ENCODE data around the gene DFFB.

DFFB gene

DNA sequence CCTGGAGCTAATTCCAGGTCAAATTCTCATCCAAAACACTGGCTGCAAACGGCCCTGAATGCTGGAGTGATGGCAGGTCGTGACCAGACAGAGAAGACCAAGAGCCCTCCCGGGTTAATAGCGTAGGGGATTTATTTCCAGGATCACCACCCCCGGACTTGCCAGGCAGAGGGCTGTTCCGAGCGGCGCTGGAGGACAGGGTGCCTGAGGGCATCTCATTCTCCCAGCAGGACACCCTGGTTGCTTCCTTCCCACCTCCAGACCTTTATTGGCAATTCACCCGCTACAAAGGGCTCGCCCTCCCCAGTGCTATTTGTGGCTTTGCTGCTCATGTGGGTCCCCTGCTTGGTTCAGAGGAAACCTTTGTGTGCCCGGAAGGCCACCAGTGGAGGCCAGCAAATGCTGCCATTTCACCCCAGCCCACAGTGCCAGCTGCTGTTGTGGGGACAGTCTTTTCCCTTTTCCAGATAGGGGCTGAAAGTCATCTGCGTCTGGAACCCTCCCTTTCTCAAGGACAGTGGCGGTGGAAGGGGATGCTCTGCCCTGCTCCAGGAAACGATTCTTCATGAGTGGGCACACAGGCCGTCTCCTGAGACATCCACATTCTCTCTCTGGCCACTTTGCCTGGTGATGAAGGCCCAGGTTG is 61.8 kb downstream of the DFFB start:
- no peaks in the 10 kb centered on the region for H3K9me3 ChIP-seq (ENCODE audit: control insufficient read depth in 5 of 5, low read length in 5 of 5)
- peaks cover 12 to 45% (median 39%) of the 10 kb centered on the region in 5 donors for H3K27me3 ChIP-seq (ENCODE audit: control insufficient read depth in 5 of 5, insufficient read depth in 4 of 5, low read length in 5 of 5)
- no peaks in the 10 kb centered on the region for H3K36me3 ChIP-seq (ENCODE audit: control insufficient read depth in 5 of 5, insufficient read depth in 5 of 5, low read length in 5 of 5)
- H3K9ac ChIP-seq (ENCODE audit: low read length in 5 of 5) = no peak overlapping the region
- no peak overlapping the region for H3K27ac ChIP-seq (ENCODE audit: low read depth, low read length)
- H3K4me1 ChIP-seq (ENCODE audit: control insufficient read depth in 5 of 5, insufficient read depth in 5 of 5, low read length in 5 of 5) = no peaks in the 10 kb centered on the region
- no peak overlapping the region for H3K4me3 ChIP-seq (ENCODE audit: low read depth in 1 of 5, low read length in 5 of 5)

DNA sequence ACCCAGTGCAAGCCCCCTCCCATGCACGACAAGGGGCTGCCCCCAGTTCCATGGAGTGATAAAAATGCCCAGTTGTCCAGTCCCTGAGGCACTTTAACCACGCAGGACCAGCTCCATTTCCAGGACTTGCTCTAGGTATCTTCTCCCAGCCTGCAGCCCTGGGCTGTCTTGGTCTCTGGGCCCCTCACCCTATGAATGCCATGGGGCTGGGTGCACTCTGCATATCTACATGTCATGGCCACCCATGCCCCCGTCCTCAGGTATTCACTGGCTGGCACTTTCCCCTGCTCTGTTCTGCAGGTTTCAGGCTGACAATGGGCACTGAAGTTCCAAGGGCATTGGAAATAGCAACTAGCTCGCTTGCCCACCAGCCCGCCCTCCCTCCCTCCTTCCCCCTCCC is 62.4 kb downstream of the DFFB start:
- no peaks in the 10 kb centered on the region for H3K9me3 ChIP-seq (ENCODE audit: control insufficient read depth in 5 of 5, low read length in 5 of 5)
- no peak overlapping the region for H3K27ac ChIP-seq (ENCODE audit: low read depth, low read length)
- H3K9ac ChIP-seq (ENCODE audit: low read length in 5 of 5) = no peak overlapping the region
- H3K27me3 ChIP-seq (ENCODE audit: control insufficient read depth in 5 of 5, insufficient read depth in 4 of 5, low read length in 5 of 5) = peaks cover 12 to 50% (median 44%) of the 10 kb centered on the region in 5 donors
- no peak overlapping the region for H3K4me3 ChIP-seq (ENCODE audit: low read depth in 1 of 5, low read length in 5 of 5)
- no peaks in the 10 kb centered on the region for H3K36me3 ChIP-seq (ENCODE audit: control insufficient read depth in 5 of 5, insufficient read depth in 5 of 5, low read length in 5 of 5)
- H3K4me1 ChIP-seq (ENCODE audit: control insufficient read depth in 5 of 5, insufficient read depth in 5 of 5, low read length in 5 of 5) = no peaks in the 10 kb centered on the region

DNA sequence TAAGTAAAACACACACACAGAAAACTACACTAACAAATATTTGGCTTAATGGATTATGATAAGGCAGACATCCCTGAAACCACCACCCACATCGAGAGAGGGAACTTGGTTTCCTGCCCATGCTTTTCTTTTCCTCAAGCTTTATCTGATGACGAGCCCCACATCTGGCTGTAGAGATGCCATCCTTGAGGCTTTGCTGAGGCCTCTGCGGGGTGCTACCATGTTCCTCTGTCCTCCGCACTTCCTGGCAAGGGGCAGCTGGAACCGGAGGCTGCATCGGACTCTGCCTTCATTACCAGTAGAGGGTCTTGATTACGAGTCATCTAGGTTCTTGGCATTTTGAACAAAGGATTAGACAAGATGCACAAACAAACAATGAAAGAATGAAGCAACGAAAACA is 64.5 kb downstream of the DFFB start:
- H3K36me3 ChIP-seq (ENCODE audit: control insufficient read depth in 5 of 5, insufficient read depth in 5 of 5, low read length in 5 of 5) = no peaks in the 10 kb centered on the region
- no peaks in the 10 kb centered on the region for H3K4me1 ChIP-seq (ENCODE audit: control insufficient read depth in 5 of 5, insufficient read depth in 5 of 5, low read length in 5 of 5)
- H3K9ac ChIP-seq (ENCODE audit: low read length in 5 of 5) = no peak overlapping the region
- peaks cover 18 to 54% (median 43%) of the 10 kb centered on the region in 5 donors for H3K27me3 ChIP-seq (ENCODE audit: control insufficient read depth in 5 of 5, insufficient read depth in 4 of 5, low read length in 5 of 5)
- no peak overlapping the region for H3K27ac ChIP-seq (ENCODE audit: low read depth, low read length)
- H3K4me3 ChIP-seq (ENCODE audit: low read depth in 1 of 5, low read length in 5 of 5) = no peak overlapping the region
- H3K9me3 ChIP-seq (ENCODE audit: control insufficient read depth in 5 of 5, low read length in 5 of 5) = no peaks in the 10 kb centered on the region

DNA sequence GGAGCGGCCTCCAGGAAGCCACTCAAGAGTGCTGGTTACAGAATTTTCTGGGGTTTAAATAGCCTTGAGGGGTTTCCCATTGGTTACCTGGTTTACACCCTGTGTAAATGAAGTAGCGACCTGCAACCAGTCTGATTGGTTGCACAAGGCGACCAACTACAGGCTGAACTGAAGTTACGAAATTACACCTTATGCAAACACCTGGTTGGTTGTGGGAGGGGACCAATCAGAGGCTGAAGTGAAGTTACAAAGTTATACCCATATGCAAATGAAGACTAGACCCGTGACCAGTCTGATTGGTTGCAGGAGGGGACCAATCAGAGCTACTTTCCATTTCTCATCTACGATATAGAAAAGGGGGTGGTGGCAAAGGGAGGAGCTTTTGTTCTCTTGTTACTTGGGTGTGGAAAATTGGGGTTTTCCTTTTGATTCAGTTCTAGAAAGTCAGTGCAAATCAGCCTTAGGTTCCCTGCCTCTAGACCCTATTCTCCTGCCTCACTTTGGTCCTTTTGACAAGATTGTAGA is 65.0 kb downstream of the DFFB start:
- Histone ChIP-seq H3K4me1 (ENCODE audit: control insufficient read depth in 5 of 5, insufficient read depth in 5 of 5, low read length in 5 of 5) (no peaks in the 10 kb centered on the region), H3K27ac (ENCODE audit: low read depth, low read length) (no peak overlapping the region), H3K4me3 (ENCODE audit: low read depth in 1 of 5, low read length in 5 of 5) (no peak overlapping the region), H3K9me3 (ENCODE audit: control insufficient read depth in 5 of 5, low read length in 5 of 5) (no peaks in the 10 kb centered on the region), H3K9ac (ENCODE audit: low read length in 5 of 5) (no peak overlapping the region), H3K36me3 (ENCODE audit: control insufficient read depth in 5 of 5, insufficient read depth in 5 of 5, low read length in 5 of 5) (no peaks in the 10 kb centered on the region), H3K27me3 (ENCODE audit: control insufficient read depth in 5 of 5, insufficient read depth in 4 of 5, low read length in 5 of 5) (peaks cover 18 to 54% (median 43%) of the 10 kb centered on the region in 5 donors)

DNA sequence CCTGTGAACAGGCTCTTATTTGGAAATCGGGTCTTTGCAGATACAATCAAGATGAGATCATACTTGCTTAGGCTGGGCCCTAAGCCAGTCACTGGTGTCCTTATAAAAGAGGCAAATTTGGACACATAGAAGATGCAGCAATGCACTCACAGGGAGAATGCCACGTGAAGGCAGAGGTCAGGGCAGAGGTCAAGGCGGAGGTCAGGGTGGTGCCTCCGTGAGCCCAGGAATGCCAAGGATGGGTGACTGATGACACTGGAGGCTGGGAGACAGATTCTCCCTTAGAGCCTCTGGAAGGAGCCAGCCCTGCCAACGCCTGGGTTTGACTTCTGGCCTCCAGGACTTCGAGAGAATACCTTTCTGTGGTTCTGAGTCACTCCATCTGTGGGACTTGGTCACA is 65.6 kb downstream of the DFFB start:
- H3K36me3 ChIP-seq (ENCODE audit: control insufficient read depth in 5 of 5, insufficient read depth in 5 of 5, low read length in 5 of 5) = no peaks in the 10 kb centered on the region
- H3K27ac ChIP-seq (ENCODE audit: low read depth, low read length) = no peak overlapping the region
- no peaks in the 10 kb centered on the region for H3K4me1 ChIP-seq (ENCODE audit: control insufficient read depth in 5 of 5, insufficient read depth in 5 of 5, low read length in 5 of 5)
- no peak overlapping the region for H3K4me3 ChIP-seq (ENCODE audit: low read depth in 1 of 5, low read length in 5 of 5)
- no peak overlapping the region for H3K9ac ChIP-seq (ENCODE audit: low read length in 5 of 5)
- peaks cover 0 to 2% (median 0%) of the 10 kb centered on the region in 5 donors for H3K9me3 ChIP-seq (ENCODE audit: control insufficient read depth in 5 of 5, low read length in 5 of 5)
- peaks cover 18 to 52% (median 43%) of the 10 kb centered on the region in 5 donors for H3K27me3 ChIP-seq (ENCODE audit: control insufficient read depth in 5 of 5, insufficient read depth in 4 of 5, low read length in 5 of 5)

DNA sequence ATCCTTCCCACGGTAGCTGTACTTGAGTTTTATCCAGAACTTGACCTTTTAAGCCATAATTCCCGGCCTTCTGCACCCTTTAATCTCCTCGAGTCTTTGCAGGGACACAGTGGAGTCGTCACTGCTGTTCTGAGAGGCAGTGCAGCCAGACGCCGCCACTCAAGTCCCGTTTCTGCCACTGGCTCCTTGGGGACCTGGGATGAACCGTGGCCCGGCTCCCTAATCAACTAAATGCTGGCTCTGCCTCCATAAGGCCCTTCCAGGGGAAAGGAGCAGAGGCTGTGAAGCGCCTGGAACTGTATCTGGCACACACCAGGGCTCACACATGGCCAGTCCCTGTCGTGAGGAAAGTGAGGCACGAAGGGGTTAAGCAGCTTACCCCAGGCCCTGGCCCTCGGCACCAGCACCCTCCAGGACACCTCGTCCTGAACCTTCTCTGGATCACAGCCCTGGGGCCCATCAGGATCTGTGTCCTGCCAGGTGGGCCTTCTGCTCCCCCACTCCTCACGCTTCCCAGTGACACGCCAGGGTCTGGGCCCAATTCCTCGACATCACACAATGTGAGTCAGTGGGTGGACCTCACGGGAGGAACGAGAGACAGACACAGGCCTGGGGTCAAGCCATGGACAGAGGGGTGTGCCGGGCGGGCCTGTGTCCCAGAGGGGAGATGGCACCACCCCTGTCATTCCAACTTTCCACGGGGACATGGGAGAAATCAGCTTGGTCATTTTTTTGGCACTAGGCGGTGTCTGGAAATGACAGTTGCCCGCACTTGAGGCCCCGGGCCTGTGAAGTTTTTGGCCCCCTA is 66.3 kb downstream of the DFFB start:
- peaks cover 18 to 48% (median 42%) of the 10 kb centered on the region in 5 donors for H3K27me3 ChIP-seq (ENCODE audit: control insufficient read depth in 5 of 5, insufficient read depth in 4 of 5, low read length in 5 of 5)
- H3K36me3 ChIP-seq (ENCODE audit: control insufficient read depth in 5 of 5, insufficient read depth in 5 of 5, low read length in 5 of 5) = no peaks in the 10 kb centered on the region
- H3K9ac ChIP-seq (ENCODE audit: low read length in 5 of 5) = no peak overlapping the region
- H3K27ac ChIP-seq (ENCODE audit: low read depth, low read length) = no peak overlapping the region
- H3K9me3 ChIP-seq (ENCODE audit: control insufficient read depth in 5 of 5, low read length in 5 of 5) = peaks cover 0 to 3% (median 0%) of the 10 kb centered on the region in 5 donors
- H3K4me1 ChIP-seq (ENCODE audit: control insufficient read depth in 5 of 5, insufficient read depth in 5 of 5, low read length in 5 of 5) = no peaks in the 10 kb centered on the region
- H3K4me3 ChIP-seq (ENCODE audit: low read depth in 1 of 5, low read length in 5 of 5) = no peak overlapping the region

DNA sequence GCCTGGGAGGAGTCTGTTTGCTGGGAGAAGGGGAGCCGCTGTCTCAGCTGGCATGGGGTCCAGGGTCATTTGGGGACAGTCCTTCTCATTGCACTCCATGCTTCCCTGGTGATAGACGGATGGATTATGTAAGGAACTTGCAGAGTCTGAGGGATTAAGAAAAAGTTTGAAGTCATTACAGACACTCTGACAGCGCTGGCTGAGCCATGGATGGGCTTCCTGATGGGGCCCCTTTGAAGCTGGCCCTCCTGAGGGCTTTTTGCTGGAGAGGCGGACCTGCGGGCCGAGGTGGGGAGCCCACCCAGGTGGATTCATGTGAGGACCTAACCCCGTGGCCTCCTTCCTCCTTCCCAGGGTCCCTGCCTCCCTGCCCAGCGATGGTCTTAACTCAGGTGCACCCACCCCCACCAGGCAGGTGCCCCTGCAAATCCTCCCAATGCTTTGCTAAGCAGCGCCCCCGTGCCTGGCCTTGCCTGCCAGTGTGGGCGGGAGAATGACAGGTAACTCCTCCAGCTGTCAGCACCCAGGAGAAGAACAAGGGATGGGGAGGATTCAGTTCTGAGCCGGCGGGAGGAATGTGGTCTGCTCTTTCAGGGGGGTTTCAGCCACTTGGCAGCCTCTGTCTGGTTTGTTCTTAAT is 67.0 kb downstream of the DFFB start:
- no peak overlapping the region for H3K4me3 ChIP-seq (ENCODE audit: low read depth in 1 of 5, low read length in 5 of 5)
- H3K9ac ChIP-seq (ENCODE audit: low read length in 5 of 5) = no peak overlapping the region
- H3K4me1 ChIP-seq (ENCODE audit: control insufficient read depth in 5 of 5, insufficient read depth in 5 of 5, low read length in 5 of 5) = no peaks in the 10 kb centered on the region
- H3K9me3 ChIP-seq (ENCODE audit: control insufficient read depth in 5 of 5, low read length in 5 of 5) = peaks cover 0 to 3% (median 0%) of the 10 kb centered on the region in 5 donors
- H3K36me3 ChIP-seq (ENCODE audit: control insufficient read depth in 5 of 5, insufficient read depth in 5 of 5, low read length in 5 of 5) = no peaks in the 10 kb centered on the region
- H3K27ac ChIP-seq (ENCODE audit: low read depth, low read length) = no peak overlapping the region
- H3K27me3 ChIP-seq (ENCODE audit: control insufficient read depth in 5 of 5, insufficient read depth in 4 of 5, low read length in 5 of 5) = peaks cover 13 to 42% (median 35%) of the 10 kb centered on the region in 5 donors

DNA sequence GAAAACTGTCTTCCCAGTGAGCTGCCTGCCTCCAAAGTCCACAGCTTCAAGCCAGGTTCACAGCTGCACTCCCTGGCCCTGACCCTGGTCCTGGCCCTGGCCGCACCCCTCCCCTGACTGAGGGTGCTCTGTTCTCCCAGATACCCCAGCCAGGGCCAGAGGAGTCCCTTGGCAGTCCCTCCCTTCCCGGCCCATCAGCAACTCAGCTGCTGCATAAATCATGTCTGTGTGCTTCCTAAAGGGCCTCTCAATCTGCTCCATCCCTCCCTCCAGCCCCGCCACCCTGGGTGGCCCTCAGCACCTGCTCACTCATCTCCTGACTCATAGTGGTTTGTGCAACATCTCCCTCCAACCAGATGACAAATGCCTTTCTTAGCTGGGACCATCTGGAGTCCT is 67.5 kb downstream of the DFFB start:
- peaks cover 8 to 37% (median 32%) of the 10 kb centered on the region in 5 donors for H3K27me3 ChIP-seq (ENCODE audit: control insufficient read depth in 5 of 5, insufficient read depth in 4 of 5, low read length in 5 of 5)

DNA sequence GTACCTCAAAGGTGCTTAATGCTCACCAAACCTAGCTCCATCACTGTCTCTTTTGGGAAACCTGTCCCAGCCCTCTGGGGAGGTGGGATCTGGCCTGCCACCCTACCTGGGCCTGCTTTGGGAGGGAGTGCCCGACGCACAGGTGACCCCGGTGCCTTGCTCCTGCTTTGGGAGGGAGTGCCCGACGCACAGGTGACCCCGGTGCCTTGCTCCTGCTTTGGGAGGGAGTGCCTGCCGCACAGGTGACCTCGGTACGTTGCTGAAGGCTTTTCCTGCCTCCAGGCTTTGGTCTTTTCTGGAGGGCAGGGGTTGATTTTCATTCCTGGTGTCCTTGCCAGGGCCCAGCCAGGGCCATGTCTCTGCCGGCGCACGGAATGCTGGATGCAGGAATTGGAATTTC is 68.0 kb downstream of the DFFB start:
- Histone ChIP-seq H3K27me3 (ENCODE audit: control insufficient read depth in 5 of 5, insufficient read depth in 4 of 5, low read length in 5 of 5) (peaks cover 8 to 37% (median 32%) of the 10 kb centered on the region in 5 donors), H3K27ac (ENCODE audit: low read depth, low read length) (no peak overlapping the region), H3K36me3 (ENCODE audit: control insufficient read depth in 5 of 5, insufficient read depth in 5 of 5, low read length in 5 of 5) (no peaks in the 10 kb centered on the region), H3K4me3 (ENCODE audit: low read depth in 1 of 5, low read length in 5 of 5) (no peak overlapping the region), H3K4me1 (ENCODE audit: control insufficient read depth in 5 of 5, insufficient read depth in 5 of 5, low read length in 5 of 5) (no peaks in the 10 kb centered on the region), H3K9me3 (ENCODE audit: control insufficient read depth in 5 of 5, low read length in 5 of 5) (peaks cover 0 to 3% (median 0%) of the 10 kb centered on the region in 5 donors), H3K9ac (ENCODE audit: low read length in 5 of 5) (no peak overlapping the region)

More for the DNA sequence above, 67.5 kb downstream of the DFFB start:
- Histone ChIP-seq H3K9me3 (ENCODE audit: control insufficient read depth in 5 of 5, low read length in 5 of 5) (peaks cover 0 to 3% (median 0%) of the 10 kb centered on the region in 5 donors), H3K27ac (ENCODE audit: low read depth, low read length) (no peak overlapping the region), H3K4me3 (ENCODE audit: low read depth in 1 of 5, low read length in 5 of 5) (no peak overlapping the region), H3K4me1 (ENCODE audit: control insufficient read depth in 5 of 5, insufficient read depth in 5 of 5, low read length in 5 of 5) (no peaks in the 10 kb centered on the region), H3K9ac (ENCODE audit: low read length in 5 of 5) (no peak overlapping the region), H3K36me3 (ENCODE audit: control insufficient read depth in 5 of 5, insufficient read depth in 5 of 5, low read length in 5 of 5) (no peaks in the 10 kb centered on the region)

DNA sequence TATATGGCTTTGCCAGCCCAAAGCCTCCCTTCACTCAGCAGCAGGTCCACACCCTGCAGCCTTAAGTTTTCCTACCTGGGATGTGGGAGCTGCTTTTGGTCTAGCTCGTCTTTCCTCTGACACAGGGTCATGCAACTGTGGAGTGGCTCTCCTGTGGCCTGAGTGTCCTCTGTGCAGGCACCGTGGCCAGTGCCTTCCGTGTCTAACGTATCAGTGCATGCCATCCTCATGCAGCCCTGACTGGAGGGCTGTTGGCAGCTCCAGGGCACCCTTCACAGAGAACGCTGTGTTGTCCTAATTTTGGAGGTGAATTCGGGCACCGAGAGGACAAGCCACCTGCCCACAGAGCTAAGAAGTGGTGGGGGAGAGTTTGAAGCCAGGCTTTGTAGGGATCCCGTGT is 68.5 kb downstream of the DFFB start:
- Histone ChIP-seq H3K9me3 (ENCODE audit: control insufficient read depth in 5 of 5, low read length in 5 of 5) (peaks cover 0 to 3% (median 0%) of the 10 kb centered on the region in 5 donors), H3K9ac (ENCODE audit: low read length in 5 of 5) (no peak overlapping the region), H3K4me1 (ENCODE audit: control insufficient read depth in 5 of 5, insufficient read depth in 5 of 5, low read length in 5 of 5) (no peaks in the 10 kb centered on the region), H3K4me3 (ENCODE audit: low read depth in 1 of 5, low read length in 5 of 5) (no peak overlapping the region), H3K36me3 (ENCODE audit: control insufficient read depth in 5 of 5, insufficient read depth in 5 of 5, low read length in 5 of 5) (no peaks in the 10 kb centered on the region), H3K27ac (ENCODE audit: low read depth, low read length) (no peak overlapping the region), H3K27me3 (ENCODE audit: control insufficient read depth in 5 of 5, insufficient read depth in 4 of 5, low read length in 5 of 5) (peaks cover 9 to 37% (median 32%) of the 10 kb centered on the region in 5 donors)

Data from subcutaneous abdominal adipose tissue (tissue), 5 donors.